Astrocyte of the cerebellum (primary cell): Measurements from ENCODE around the gene C7orf25.
A peak's percentile ranks its signal among the peaks of the same experiment; 100 is the strongest.

Experiments
- DNase-seq: peaks from one replicate; pipeline ENCODE4 v3.0.0-alpha.2; 2011; ENCODE audit warnings: low read depth
- H3K4me3 ChIP-seq: 2 replicates; pipeline ENCODE4 v1.5.1; 2011; ENCODE audit warnings: mild to moderate bottlenecking, low read depth, low read length, moderate library complexity
- in situ Hi-C: cut with HindIII; loops from 2 replicates; pipeline ENCODE4 v1.10.0; 2017; ENCODE audit warnings: low sequenced_read_pairs
- TF ChIP-seq, protein P1 (sequence below): IDR thresholded peaks from 2 replicates; pipeline ENCODE4 v1.5.1; 2012; ENCODE audit warnings: low read length, low read depth, moderate library complexity, mild to moderate bottlenecking; ENCODE audit errors: missing control alignments

C7orf25 gene

DNA sequence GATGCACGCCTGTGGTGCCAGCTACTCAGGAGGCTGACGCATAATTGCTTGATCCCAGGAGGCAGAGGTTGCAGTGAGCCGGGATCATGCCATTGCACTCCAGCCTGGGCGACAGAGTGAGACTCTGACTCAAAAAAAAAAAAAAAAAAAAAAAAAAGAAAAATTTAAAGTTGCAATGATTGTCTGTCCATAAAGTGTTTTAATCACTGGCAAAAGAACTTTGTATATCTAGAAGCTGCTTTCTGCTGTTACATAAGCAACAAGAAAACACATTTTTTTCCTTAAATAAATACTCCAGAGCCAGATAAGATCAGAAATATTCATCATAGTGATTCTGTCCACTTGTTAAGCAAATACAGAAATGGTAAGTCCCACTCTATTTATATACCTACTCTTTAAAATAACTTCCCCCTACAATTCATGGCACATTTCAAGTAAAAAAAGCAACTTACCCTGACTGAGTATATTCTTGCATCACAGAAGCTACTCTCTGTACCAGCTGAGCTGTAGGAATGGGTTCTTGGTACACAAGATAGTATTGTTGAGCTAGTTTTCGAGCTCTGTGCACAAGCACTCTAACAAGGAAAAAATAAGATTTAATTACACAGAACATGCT lies 12.5 kb upstream of the C7orf25 start:
- DNase-seq, result no peak
- in situ Hi-C loops, result no loop called here
- TF ChIP-seq, protein P1, sequence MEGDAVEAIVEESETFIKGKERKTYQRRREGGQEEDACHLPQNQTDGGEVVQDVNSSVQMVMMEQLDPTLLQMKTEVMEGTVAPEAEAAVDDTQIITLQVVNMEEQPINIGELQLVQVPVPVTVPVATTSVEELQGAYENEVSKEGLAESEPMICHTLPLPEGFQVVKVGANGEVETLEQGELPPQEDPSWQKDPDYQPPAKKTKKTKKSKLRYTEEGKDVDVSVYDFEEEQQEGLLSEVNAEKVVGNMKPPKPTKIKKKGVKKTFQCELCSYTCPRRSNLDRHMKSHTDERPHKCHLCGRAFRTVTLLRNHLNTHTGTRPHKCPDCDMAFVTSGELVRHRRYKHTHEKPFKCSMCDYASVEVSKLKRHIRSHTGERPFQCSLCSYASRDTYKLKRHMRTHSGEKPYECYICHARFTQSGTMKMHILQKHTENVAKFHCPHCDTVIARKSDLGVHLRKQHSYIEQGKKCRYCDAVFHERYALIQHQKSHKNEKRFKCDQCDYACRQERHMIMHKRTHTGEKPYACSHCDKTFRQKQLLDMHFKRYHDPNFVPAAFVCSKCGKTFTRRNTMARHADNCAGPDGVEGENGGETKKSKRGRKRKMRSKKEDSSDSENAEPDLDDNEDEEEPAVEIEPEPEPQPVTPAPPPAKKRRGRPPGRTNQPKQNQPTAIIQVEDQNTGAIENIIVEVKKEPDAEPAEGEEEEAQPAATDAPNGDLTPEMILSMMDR, result no peak
- H3K4me3 ChIP-seq, result no peak overlapping the region

DNA sequence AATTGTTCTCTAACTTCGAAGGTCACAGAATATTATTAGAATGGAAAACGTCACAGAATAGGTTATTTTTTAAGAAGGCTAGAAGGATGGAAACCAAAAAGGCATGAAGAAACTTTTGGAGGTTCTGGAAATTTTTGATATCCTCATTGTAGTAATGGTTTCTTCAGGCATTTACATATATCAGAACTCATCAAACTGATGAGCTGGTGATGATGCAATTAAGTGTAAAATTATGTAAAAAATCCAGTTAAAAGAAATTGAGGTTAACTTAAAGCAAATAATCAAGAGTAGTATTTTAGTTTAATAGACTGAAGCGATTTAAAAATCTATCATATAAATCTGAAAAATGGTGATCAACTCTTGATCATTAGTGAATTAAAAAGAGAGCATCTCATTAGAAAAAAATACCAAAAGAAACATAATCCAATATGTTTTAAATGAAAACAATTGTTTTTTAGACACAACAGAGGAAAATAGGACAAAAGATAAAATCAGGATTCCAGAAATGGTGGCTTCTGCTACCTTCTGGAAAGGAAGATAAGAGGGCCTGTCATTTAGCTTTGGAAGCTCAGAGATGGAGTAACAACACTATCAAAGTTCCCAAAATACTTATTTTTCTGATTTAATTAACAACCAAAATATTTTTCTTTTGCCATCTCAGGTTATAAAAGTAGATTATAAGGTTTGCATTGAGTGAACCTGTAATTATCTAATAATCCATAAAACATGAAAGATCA lies 10.3 kb upstream of the C7orf25 start:
- no peak overlapping the region for H3K4me3 ChIP-seq
- in situ Hi-C loops, result no loop called here
- TF ChIP-seq, protein P1, result no peak
- no peak for DNase-seq

DNA sequence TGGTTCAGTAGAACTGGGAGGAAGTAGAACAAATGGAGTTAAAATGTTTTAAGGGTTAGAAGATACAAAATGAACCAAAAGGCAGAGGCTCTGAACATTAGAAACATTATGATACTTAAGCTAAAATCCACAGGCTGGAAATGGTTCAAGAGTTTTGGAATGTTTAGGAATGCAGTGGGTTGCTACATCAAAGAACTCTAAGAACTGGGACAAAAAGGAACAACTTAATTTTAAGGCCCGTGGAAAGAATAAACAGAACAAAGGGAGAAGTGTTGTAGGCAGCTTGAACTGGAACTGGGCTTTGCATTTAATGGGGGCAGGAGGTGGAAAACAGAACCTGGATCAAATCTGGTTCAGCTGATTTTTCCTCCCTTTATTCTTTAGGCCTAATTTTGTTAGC lies 3.5 kb upstream of the C7orf25 start:
- in situ Hi-C loops, result no loop called here
- TF ChIP-seq, protein P1, result no peak
- peak; percentile 57 for DNase-seq
- no peak overlapping the region for H3K4me3 ChIP-seq

DNA sequence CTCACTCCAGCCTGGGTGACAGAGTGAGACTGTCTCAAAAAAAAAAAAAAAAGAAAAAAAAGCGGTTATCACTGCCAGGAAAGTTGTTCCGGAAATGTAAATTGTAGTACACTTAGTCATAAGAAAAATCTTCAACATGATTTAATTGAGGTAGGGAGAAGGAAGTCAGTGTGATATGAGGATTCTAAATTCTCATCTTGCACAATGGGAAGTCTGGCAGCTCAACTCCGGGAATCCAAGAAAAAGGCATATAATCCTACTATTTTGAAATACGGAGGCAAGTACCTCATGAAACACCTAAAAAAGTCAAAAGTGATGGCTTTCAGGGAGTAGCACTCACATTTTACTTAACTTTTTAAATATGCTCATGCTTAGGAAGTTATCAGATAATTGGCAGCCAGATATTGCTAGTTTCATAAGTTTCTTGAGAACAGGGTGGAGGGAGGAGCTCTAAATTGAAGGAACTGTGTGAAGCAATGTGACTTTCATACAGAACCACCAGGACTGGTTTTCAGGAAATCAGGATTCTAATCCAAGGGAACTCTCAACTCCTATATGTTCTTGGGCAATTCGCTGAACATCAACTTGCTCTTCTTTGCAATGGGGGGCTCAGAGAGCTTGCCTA lies 2.7 kb upstream of the C7orf25 start:
- no peak overlapping the region for H3K4me3 ChIP-seq
- TF ChIP-seq, protein P1, result no peak
- no peak for DNase-seq
- in situ Hi-C loops, result no loop called here

DNA sequence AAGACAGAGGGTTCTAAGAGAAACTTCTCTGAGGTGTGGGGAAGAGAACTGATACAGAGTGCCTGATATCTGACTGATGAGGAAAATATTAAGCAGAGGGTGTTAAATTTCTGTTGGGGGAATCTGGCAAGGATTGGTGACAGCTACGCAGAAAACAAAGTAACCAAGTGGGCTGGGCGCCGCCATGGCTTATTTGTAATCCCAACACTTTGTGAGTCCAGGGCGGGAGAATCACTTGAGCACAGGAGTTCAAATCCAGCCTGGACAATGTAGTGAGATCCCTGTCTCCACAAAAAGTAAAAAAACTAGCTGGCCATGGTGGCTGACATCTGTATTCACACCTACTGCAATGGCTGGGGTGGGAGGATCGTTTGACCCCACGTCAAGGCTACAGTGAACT lies 2.1 kb upstream of the C7orf25 start:
- no peak for DNase-seq
- TF ChIP-seq, protein P1, result no peak
- in situ Hi-C loops, result no loop called here
- no peak overlapping the region for H3K4me3 ChIP-seq

DNA sequence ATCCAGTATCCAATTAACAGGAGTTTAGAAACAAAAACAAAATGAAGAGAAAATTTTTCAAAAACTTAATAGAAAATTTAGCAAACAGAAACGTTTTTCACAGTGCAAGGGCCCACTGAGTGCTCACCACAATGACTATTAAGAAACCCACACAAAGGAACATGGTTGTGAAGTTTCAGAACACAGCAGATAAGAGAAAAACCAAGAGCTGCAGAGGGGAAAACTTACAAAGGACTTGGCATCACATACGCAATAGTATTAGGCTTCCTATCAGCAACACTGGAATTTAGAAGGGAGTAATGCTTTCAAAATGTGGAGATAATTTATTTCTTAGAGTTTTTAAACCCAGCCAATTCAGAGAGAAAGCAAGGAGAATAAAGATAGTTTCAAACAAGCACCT lies 1.7 kb upstream of the C7orf25 start:
- TF ChIP-seq, protein P1, result no peak
- DNase-seq, result no peak
- in situ Hi-C loops, result no loop called here
- no peak overlapping the region for H3K4me3 ChIP-seq
